M059J (cell line): ENCODE measurements around the gene ZNF180. TPM values are rescaled to one million over a fixed set of nuclear protein-coding genes. Genes with fewer than 3 reads are reported as not detected.
"Not testable (repeated sequence)": the region's sequence is repeated elsewhere in the genome, so short reads cannot be mapped to it uniquely, and the experiment has no call there.

Experiments used
- DNase-seq: peaks from one replicate; pipeline ENCODE4 v3.0.0-alpha.2; 2012; ENCODE audit warnings: low read depth
- total RNA-seq: library from RNA; depleted of rRNA; stranded (reverse); fragments of >200 nt; shearing (Covaris generic); gene quantifications from 2 replicates; pipeline ENCODE4 v1.2.3, GENCODE V29; 2014; rRNA removed

The ZNF180 gene
- total RNA-seq, 1 experiment from 2014 or later: 17.2 TPM

- DNase-seq: no peak
Measured at GRCh38 chr19:44498988-44499387, 1.3 kb downstream of the ZNF180 start.

- DNase-seq: no peak
Measured at GRCh38 chr19:44496711-44497110, 3.6 kb downstream of the ZNF180 start.

- DNase-seq: peak; percentile 35
Measured at GRCh38 chr19:44476559-44477408, 23.5 kb downstream of the ZNF180 start.

GRCh38 chr19:44468730-44469129 lies 31.6 kb downstream of the ZNF180 start:
- not testable (repeated sequence) for DNase-seq

GRCh38 chr19:44462600-44463286 lies 37.6 kb downstream of the ZNF180 start:
- peak; percentile 13 for DNase-seq

- not testable (repeated sequence) for DNase-seq
Measured at GRCh38 chr19:44456016-44456415, 44.3 kb downstream of the ZNF180 start.

- no peak for DNase-seq
Measured at GRCh38 chr19:44455100-44455499, 45.2 kb downstream of the ZNF180 start.

GRCh38 chr19:44452367-44452766 lies 48.0 kb downstream of the ZNF180 start:
- no peak for DNase-seq

GRCh38 chr19:44451687-44452086 lies 48.6 kb downstream of the ZNF180 start:
- DNase-seq: no peak

GRCh38 chr19:44447916-44448674 lies 52.2 kb downstream of the ZNF180 start, which contains the start of gene ZNF229:
Gene ZNF229, minus strand, starts transcription at chr19:44448472. Its CDS starts 5,625 bp downstream, at chr19:44442847.
- peak; percentile 96 for DNase-seq

GRCh38 chr19:44438441-44438840 lies 61.9 kb downstream of the ZNF180 start:
- no peak for DNase-seq

GRCh38 chr19:44435441-44435840 lies 64.9 kb downstream of the ZNF180 start:
- no peak for DNase-seq

GRCh38 chr19:44430956-44431355 lies 69.4 kb downstream of the ZNF180 start:
- DNase-seq: peak; percentile 23

Other genes starting within 250 kb of the ZNF180 start
- gene ZNF233, start 240.6 kb downstream of the ZNF180 start, total RNA-seq: 0.10 TPM in 1 of 2 replicates, not detected in the other
- 0.69 and 0.81 TPM in 2 replicates for gene ZNF235, start 195.5 kb downstream of the ZNF180 start, total RNA-seq
- gene ZNF112, start 143.8 kb downstream of the ZNF180 start, total RNA-seq: 3.2 and 7.0 TPM in 2 replicates
- 1.6 and 2.3 TPM in 2 replicates for gene ZNF285, start 98.9 kb downstream of the ZNF180 start, total RNA-seq
- gene ZNF229, start 52.0 kb downstream of the ZNF180 start, total RNA-seq: 7.7 and 13.2 TPM in 2 replicates
- gene CEACAM20, start 29.2 kb upstream of the ZNF180 start, total RNA-seq: not detected in 2 replicates
- gene IGSF23, start 113.0 kb upstream of the ZNF180 start, total RNA-seq: 0.22 and 0.81 TPM in 2 replicates
- gene PVR, start 143.4 kb upstream of the ZNF180 start, total RNA-seq: 95.2 and 146 TPM in 2 replicates
- 1.2 and 1.8 TPM in 2 replicates for gene CEACAM19, start 171.0 kb upstream of the ZNF180 start, total RNA-seq
- gene CEACAM16, start 198.6 kb upstream of the ZNF180 start, total RNA-seq: not detected in 2 replicates
- 6.8 and 21.6 TPM in 2 replicates for gene BCL3, start 248.2 kb upstream of the ZNF180 start, total RNA-seq